Fibroblast of the conjunctiva (primary cell): ENCODE results near the gene ITGA11.

Experiments used
- DNase-seq: peaks from one replicate; pipeline ENCODE4 v3.0.0-alpha.2; 2010; ENCODE audit warnings: low read depth

Gene ITGA11

GRCh38 chr15:68265081-68265480 is 166.9 kb downstream of the ITGA11 start:
- DNase-seq = no peak

GRCh38 chr15:68264282-68264681 is 167.7 kb downstream of the ITGA11 start:
- no peak for DNase-seq

GRCh38 chr15:68262514-68263356 is 169.2 kb downstream of the ITGA11 start:
- no peak for DNase-seq

- no peak for DNase-seq
Observed at GRCh38 chr15:68261980-68262379, 170.0 kb downstream of the ITGA11 start.

GRCh38 chr15:68261241-68261640 is 170.7 kb downstream of the ITGA11 start:
- DNase-seq = no peak

- DNase-seq = no peak
Observed at GRCh38 chr15:68259883-68260282, 172.1 kb downstream of the ITGA11 start.

- no peak for DNase-seq
Observed at GRCh38 chr15:68258692-68259091, 173.3 kb downstream of the ITGA11 start.

GRCh38 chr15:68256675-68257450 is 175.1 kb downstream of the ITGA11 start:
- DNase-seq = peak; percentile 87

GRCh38 chr15:68252925-68253534 is 178.9 kb downstream of the ITGA11 start:
- peak; percentile 78 for DNase-seq

- DNase-seq = no peak
Observed at GRCh38 chr15:68249058-68249713, 182.8 kb downstream of the ITGA11 start.
